ENCODE results near the gene RAP1GAP.

Gene RAP1GAP

GRCh38 chr1:21559788-21560567 is 109.2 kb downstream of the RAP1GAP start:
- Mint-ChIP-seq H3K36me3 (ENCODE audit: low read depth) (peaks cover 4% of the 10 kb centered on the region), H3K27ac (no peak overlapping the region), H3K9me3 (no peaks in the 10 kb centered on the region), H3K4me1 (peaks cover 31% of the 10 kb centered on the region), H3K27me3 (ENCODE audit: low read depth, poor library complexity) (peaks cover 5% of the 10 kb centered on the region), H3K4me3 (no peak overlapping the region)
- no peak for TF ChIP-seq CTCF (IDR thresholded peaks at IDR 0.05)
- no peak for DNase-seq

GRCh38 chr1:21553116-21553926 is 115.8 kb downstream of the RAP1GAP start:
- Mint-ChIP-seq H3K4me3 (no peak overlapping the region), H3K27ac (no peak overlapping the region), H3K27me3 (ENCODE audit: low read depth, poor library complexity) (no peaks in the 10 kb centered on the region), H3K9me3 (no peaks in the 10 kb centered on the region), H3K4me1 (peaks cover 22% of the 10 kb centered on the region), H3K36me3 (ENCODE audit: low read depth) (peaks cover 4% of the 10 kb centered on the region)
- no peak for TF ChIP-seq CTCF (IDR thresholded peaks at IDR 0.05)
- no peak for DNase-seq

- no peak for DNase-seq
- no peak overlapping the region for H3K4me3 Mint-ChIP-seq
- H3K9me3 Mint-ChIP-seq, result no peaks in the 10 kb centered on the region
- H3K36me3 Mint-ChIP-seq (ENCODE audit: low read depth), result peaks cover 4% of the 10 kb centered on the region
- no peak for TF ChIP-seq CTCF (IDR thresholded peaks at IDR 0.05)
- no peaks in the 10 kb centered on the region for H3K27me3 Mint-ChIP-seq (ENCODE audit: low read depth, poor library complexity)
- peaks cover 23% of the 10 kb centered on the region for H3K4me1 Mint-ChIP-seq
- no peak overlapping the region for H3K27ac Mint-ChIP-seq
Measured at GRCh38 chr1:21552715-21553114, 116.4 kb downstream of the RAP1GAP start.

- Mint-ChIP-seq H3K27ac (peak overlapping the region; percentile 46), H3K9me3 (no peaks in the 10 kb centered on the region), H3K27me3 (ENCODE audit: low read depth, poor library complexity) (peaks cover 7% of the 10 kb centered on the region), H3K4me1 (peaks cover 33% of the 10 kb centered on the region), H3K36me3 (ENCODE audit: low read depth) (no peaks in the 10 kb centered on the region), H3K4me3 (no peak overlapping the region)
- TF ChIP-seq CTCF (IDR thresholded peaks at IDR 0.05), result no peak
- no peak for DNase-seq
Measured at GRCh38 chr1:21550866-21551475, 118.2 kb downstream of the RAP1GAP start.

- H3K27ac Mint-ChIP-seq, result no peak overlapping the region
- no peaks in the 10 kb centered on the region for H3K36me3 Mint-ChIP-seq (ENCODE audit: low read depth)
- peaks cover 9% of the 10 kb centered on the region for H3K27me3 Mint-ChIP-seq (ENCODE audit: low read depth, poor library complexity)
- H3K9me3 Mint-ChIP-seq, result no peaks in the 10 kb centered on the region
- no peak for DNase-seq
- peaks cover 36% of the 10 kb centered on the region for H3K4me1 Mint-ChIP-seq
- H3K4me3 Mint-ChIP-seq, result no peak overlapping the region
- no peak for TF ChIP-seq CTCF (IDR thresholded peaks at IDR 0.05)
Measured at GRCh38 chr1:21550097-21550496, 119.1 kb downstream of the RAP1GAP start.

All from nephron progenitor cell (in vitro differentiated cells).